GM18909 (cell line): ENCODE data around the gene KCNJ3.
"Not testable (repeated sequence)": the region's sequence is repeated elsewhere in the genome, so short reads cannot be mapped to it uniquely, and the experiment has no call there.

ENCODE experiments used
- ATAC-seq: cut with Tn5 transposase; IDR thresholded peaks from one replicate; pipeline ENCODE4 v1.9.1; 2021; ENCODE audit warnings: mild to moderate bottlenecking; ENCODE audit not compliant: unreplicated experiment, poor library complexity

The KCNJ3 gene

GRCh38 chr2:154836632-154837031 lies 138.1 kb downstream of the KCNJ3 start:
- no peak for ATAC-seq

GRCh38 chr2:154837035-154837434 lies 138.5 kb downstream of the KCNJ3 start:
- ATAC-seq = no peak

- no peak for ATAC-seq
Measured at GRCh38 chr2:154844513-154844912, 146.0 kb downstream of the KCNJ3 start.

- no peak for ATAC-seq
Measured at GRCh38 chr2:154846842-154847241, 148.3 kb downstream of the KCNJ3 start.

GRCh38 chr2:154849482-154849881 lies 151.0 kb downstream of the KCNJ3 start:
- ATAC-seq = no peak

- no peak for ATAC-seq
Measured at GRCh38 chr2:154850532-154850931, 152.0 kb downstream of the KCNJ3 start.

GRCh38 chr2:154855138-154855537 lies 156.6 kb downstream of the KCNJ3 start:
- ATAC-seq = no peak

GRCh38 chr2:154867151-154867550 lies 168.7 kb downstream of the KCNJ3 start:
- not testable (repeated sequence) for ATAC-seq

- no peak for ATAC-seq
Measured at GRCh38 chr2:154875999-154876398, 177.5 kb downstream of the KCNJ3 start.

GRCh38 chr2:154882725-154883124 lies 184.2 kb downstream of the KCNJ3 start:
- no peak for ATAC-seq

- no peak for ATAC-seq
Measured at GRCh38 chr2:154886316-154886715, 187.8 kb downstream of the KCNJ3 start.

GRCh38 chr2:154898269-154898668 lies 199.8 kb downstream of the KCNJ3 start:
- ATAC-seq = no peak

- ATAC-seq = no peak
Measured at GRCh38 chr2:154901063-154901462, 202.6 kb downstream of the KCNJ3 start.
